Heart right ventricle (tissue), 16 donors: ENCODE results near the gene PINK1. TPM values are rescaled to one million over a fixed set of nuclear protein-coding genes. Genes with fewer than 3 reads are reported as not detected.

Source experiments
- ATAC-seq, 8 donors: fragments of 200-7000 bp; cut with Tn5 transposase; one replicate each; pipeline ENCODE4 v1.9.1; 2020; ENCODE audit warnings: mild to moderate bottlenecking in 8 of 8, moderate library complexity in 8 of 8, moderate number of reproducible peaks in 1 of 8
- DNase-seq, 2 donors: peaks; one replicate each; pipeline ENCODE4 v3.0.0-alpha.2; 2020
- H3K27ac ChIP-seq, 10 donors: fragments of 200-600 bp; sonication (generic) in 2 of 10; one replicate each; pipeline versions ENCODE4 v1.5.0 to v1.8.0; 2020 to 2022; ENCODE audit warnings: mild to moderate bottlenecking in 3 of 10
- H3K27me3 ChIP-seq, 7 donors: fragments of 200-600 bp; one replicate each; pipeline ENCODE4 v1.8.0; 2021 to 2022; ENCODE audit warnings: mild to moderate bottlenecking in 2 of 7
- H3K36me3 ChIP-seq, 9 donors: fragments of 200-600 bp; sonication (generic) in 1 of 9; one replicate each; pipeline versions ENCODE4 v1.5.0 to v1.8.0; 2020 to 2022; ENCODE audit warnings: mild to moderate bottlenecking in 2 of 9
- H3K4me1 ChIP-seq, 9 donors: fragments of 200-600 bp; sonication (generic) in 1 of 9; one replicate each; pipeline versions ENCODE4 v1.5.0 to v1.8.0; 2020 to 2022; ENCODE audit warnings: mild to moderate bottlenecking in 4 of 9
- H3K4me3 ChIP-seq, 10 donors: fragments of 200-600 bp; sonication (generic) in 2 of 10; one replicate each; pipeline versions ENCODE4 v1.5.0 to v1.8.0; 2020 to 2022; ENCODE audit warnings: mild to moderate bottlenecking in 7 of 10, moderate library complexity in 2 of 10
- H3K9me3 ChIP-seq, 11 donors: fragments of 200-600 bp in 10 of 11; sonication (generic) in 2 of 11; one replicate each; pipeline versions ENCODE4 v1.5.0 to v1.8.0; 2013 to 2022; ENCODE audit warnings: mild to moderate bottlenecking in 2 of 11, control low read depth in 1 of 11, moderate library complexity in 1 of 11
- WGBS, 2 donors: extraction: QIAGEN DNeasy Blood & Tissue Kit; methylation state at CpG; one replicate each; pipeline ENCODE4 v1.1.7; 2013; ENCODE audit warnings: inconsistent platforms in 1 of 2; 5-methylcytosine and 5-hydroxymethylcytosine counted together
- intact Hi-C, 10 donors: fragments of 100-400 bp; cut with DNase I; formaldehyde crosslinking; loops; one replicate each; pipeline versions ENCODE4 v1.11.1 to v1.14.2; 2022
- polyA plus RNA-seq, 2 donors: library from polyadenylated mRNA; stranded (reverse); fragments of 200-250 nt; gene quantifications; one replicate each; pipeline ENCODE4 v1.2.3, GENCODE V29; 2013
- total RNA-seq, 10 donors: library from RNA; stranded (reverse); fragmentation: NEBNext Ultra II Directional in 3 of 10; extraction: Animal tissue kit (Norgen Biotek cat#: 25700) in 3 of 10; gene quantifications; one replicate each; pipeline versions ENCODE4 v1.2.1 to v1.2.4, GENCODE V29; 2021 to 2023
- TF ChIP-seq, protein P1 (sequence below), 9 donors: fragments of 200-600 bp; sonication (generic) in 2 of 9; IDR thresholded peaks; one replicate each; pipeline versions ENCODE4 v1.5.0 to v1.8.0; 2021 to 2022; ENCODE audit warnings: antibody characterized with exemption in 9 of 9, mild to moderate bottlenecking in 5 of 9, moderate library complexity in 1 of 9
- donor health status: Arrhythmogenic right ventricular cardiomyopathy.
- donor health status: ischemic (EF 13 %, LVEDD 7.1; RV severe dilation, severe dysfunction).
- donor health status: healthy with polysubstance abuse.
- donor health status: DM: no; HTN: yes; CAD: no.
- donor health status: DM: no; HTN: no; CAD: no.
- donor health status: ischemic (EF 25% LVEDD 6.9; RV normal size, moderate dysfunction).
- donor health status: ischemic (EF 25% LVEDD 5.7; RV mildly dilated, moderate dysfunction).
- donor health status: healthy.
- donor health status: DM: yes; HTN: yes; CAD: no.
- donor health status: Ischemic cardiomyopathy.
- donor health status: ischemic (EF 35%, LVEDD 5.7; RV mildly dilated, moderate dysfunction).
- donor health status: nonischemic (EF 11% LVEDD 7.7; RV severe dilation, severe dysfunction).
- donor health status: DM: yes; HTN: yes; CAD: no.
- donor health status: PGD.
- donor health status: ischemic (EF 29% LVEDD 5.4; RV normal size, mild dysfunction).
- donor health status: nonischemic (EF 23%, LVEDD 6.1; RV moderate dilation, normal function).

PINK1 gene
- total and polyA plus RNA-seq, 12 donors: 180 to 315 (median 233) TPM

DNA sequence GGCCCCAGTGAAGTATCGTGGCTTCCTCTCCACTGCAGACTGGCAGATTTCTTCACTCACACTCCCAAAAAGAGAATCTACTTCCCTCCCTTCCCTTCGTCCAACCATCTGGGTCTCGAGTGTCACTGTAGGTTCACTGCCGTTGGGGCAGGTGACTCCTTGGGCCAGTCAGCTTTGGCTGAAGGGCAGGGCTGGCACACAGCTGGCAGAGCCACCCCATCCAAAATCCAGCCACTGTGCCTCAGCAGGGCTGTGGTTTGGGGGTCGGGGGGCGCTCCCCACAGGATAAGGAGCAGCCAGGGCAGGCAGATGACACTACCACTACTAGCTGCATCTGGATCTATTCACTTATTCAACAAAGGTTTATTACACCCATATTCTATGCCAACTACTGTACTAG is 9.8 kb downstream of the PINK1 start:
- Histone ChIP-seq H3K27ac (no peak overlapping the region), H3K9me3 (no peaks in the 10 kb centered on the region), H3K4me1 (peaks cover 0 to 6% (median 0%) of the 10 kb centered on the region in 9 donors), H3K27me3 (no peaks in the 10 kb centered on the region), H3K4me3 (no peak overlapping the region), H3K36me3 (peaks cover 0 to 100% (median 64%) of the 10 kb centered on the region in 9 donors)
- TF ChIP-seq, protein P1, sequence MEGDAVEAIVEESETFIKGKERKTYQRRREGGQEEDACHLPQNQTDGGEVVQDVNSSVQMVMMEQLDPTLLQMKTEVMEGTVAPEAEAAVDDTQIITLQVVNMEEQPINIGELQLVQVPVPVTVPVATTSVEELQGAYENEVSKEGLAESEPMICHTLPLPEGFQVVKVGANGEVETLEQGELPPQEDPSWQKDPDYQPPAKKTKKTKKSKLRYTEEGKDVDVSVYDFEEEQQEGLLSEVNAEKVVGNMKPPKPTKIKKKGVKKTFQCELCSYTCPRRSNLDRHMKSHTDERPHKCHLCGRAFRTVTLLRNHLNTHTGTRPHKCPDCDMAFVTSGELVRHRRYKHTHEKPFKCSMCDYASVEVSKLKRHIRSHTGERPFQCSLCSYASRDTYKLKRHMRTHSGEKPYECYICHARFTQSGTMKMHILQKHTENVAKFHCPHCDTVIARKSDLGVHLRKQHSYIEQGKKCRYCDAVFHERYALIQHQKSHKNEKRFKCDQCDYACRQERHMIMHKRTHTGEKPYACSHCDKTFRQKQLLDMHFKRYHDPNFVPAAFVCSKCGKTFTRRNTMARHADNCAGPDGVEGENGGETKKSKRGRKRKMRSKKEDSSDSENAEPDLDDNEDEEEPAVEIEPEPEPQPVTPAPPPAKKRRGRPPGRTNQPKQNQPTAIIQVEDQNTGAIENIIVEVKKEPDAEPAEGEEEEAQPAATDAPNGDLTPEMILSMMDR (IDR thresholded peaks at IDR 0.05): no peak
- 79 to 81% methylated on average over 6 of the region's 6 CpGs for WGBS, 2 donors
- ATAC-seq: no peak
- intact Hi-C loops: loop anchor here in 1 of 10 donors (5.0 kb wide), 2 partner anchors 66 to 116 kb away; no protein-coding TSS in a partner anchor
- no peak for DNase-seq

DNA sequence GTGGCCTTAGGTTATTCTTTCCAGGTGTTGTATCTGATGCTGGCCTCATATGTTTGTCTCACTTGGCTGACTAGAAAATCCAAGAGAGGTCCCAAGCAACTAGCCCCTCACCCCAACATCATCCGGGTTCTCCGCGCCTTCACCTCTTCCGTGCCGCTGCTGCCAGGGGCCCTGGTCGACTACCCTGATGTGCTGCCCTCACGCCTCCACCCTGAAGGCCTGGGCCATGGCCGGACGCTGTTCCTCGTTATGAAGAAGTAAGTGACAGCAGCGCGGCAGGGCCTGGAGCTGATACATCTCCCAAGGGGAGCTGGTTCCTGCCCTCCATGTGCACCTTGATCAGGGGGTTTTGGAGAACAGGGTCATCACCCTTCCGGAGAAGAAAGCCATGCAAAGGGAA is 11.2 kb downstream of the PINK1 start:
- intact Hi-C loops: loop anchor here in 1 of 10 donors (5.0 kb wide), 2 partner anchors 67 to 117 kb away; no protein-coding TSS in a partner anchor
- Histone ChIP-seq H3K4me1 (peaks cover 0 to 6% (median 0%) of the 10 kb centered on the region in 9 donors), H3K9me3 (no peaks in the 10 kb centered on the region), H3K36me3 (peaks cover 0 to 100% (median 69%) of the 10 kb centered on the region in 9 donors), H3K27ac (no peak overlapping the region), H3K4me3 (no peak overlapping the region), H3K27me3 (no peaks in the 10 kb centered on the region)
- no peak for ATAC-seq
- TF ChIP-seq, protein P1 (IDR thresholded peaks at IDR 0.05): no peak
- WGBS, 2 donors: 92 to 94% methylated on average over 13 of the region's 13 CpGs
- no peak for DNase-seq

DNA sequence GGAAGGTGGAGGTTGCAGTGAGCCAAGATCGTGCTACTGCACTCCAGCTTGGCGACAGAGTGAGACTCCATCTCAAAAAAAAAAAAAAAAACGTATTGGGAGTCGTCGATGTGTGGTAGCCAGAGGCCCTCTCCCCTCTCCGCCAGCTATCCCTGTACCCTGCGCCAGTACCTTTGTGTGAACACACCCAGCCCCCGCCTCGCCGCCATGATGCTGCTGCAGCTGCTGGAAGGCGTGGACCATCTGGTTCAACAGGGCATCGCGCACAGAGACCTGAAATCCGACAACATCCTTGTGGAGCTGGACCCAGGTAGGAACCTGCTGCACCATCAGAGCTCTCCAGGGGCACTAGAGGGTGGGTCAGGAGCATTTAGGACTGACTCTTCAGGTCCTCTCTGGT is 12.2 kb downstream of the PINK1 start:
- Histone ChIP-seq H3K4me1 (no peaks in the 10 kb centered on the region), H3K27ac (no peak overlapping the region), H3K27me3 (no peaks in the 10 kb centered on the region), H3K36me3 (peaks cover 0 to 100% (median 71%) of the 10 kb centered on the region in 9 donors), H3K4me3 (no peak overlapping the region), H3K9me3 (no peaks in the 10 kb centered on the region)
- DNase-seq: no peak
- TF ChIP-seq, protein P1 (IDR thresholded peaks at IDR 0.05): no peak
- intact Hi-C loops: no loop called here
- no peak for ATAC-seq
- WGBS, 2 donors: 88 to 92% methylated on average over 14 of the region's 14 CpGs

DNA sequence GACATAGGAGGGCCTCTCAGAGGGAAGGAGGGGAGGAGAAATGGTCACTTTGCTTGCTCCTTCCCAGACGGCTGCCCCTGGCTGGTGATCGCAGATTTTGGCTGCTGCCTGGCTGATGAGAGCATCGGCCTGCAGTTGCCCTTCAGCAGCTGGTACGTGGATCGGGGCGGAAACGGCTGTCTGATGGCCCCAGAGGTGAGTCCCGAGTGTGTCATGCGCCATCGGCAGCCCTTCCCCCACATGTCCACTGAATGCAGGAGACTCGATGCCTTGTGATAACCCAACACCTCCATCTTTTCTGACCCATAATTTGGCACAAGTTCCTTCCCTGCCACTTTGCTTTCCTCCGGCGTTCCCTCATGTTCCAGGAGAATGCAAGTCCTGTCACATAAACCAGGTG is 15.2 kb downstream of the PINK1 start:
- no peak for ATAC-seq
- Histone ChIP-seq H3K9me3 (no peaks in the 10 kb centered on the region), H3K36me3 (peaks cover 0 to 100% (median 77%) of the 10 kb centered on the region in 9 donors), H3K4me1 (no peaks in the 10 kb centered on the region), H3K4me3 (no peak overlapping the region), H3K27ac (no peak overlapping the region), H3K27me3 (no peaks in the 10 kb centered on the region)
- no peak for DNase-seq
- TF ChIP-seq, protein P1 (IDR thresholded peaks at IDR 0.05): no peak
- WGBS, 2 donors: 88 to 92% methylated on average over 13 of the region's 13 CpGs
- intact Hi-C loops: no loop called here
